Right lobe of liver (tissue), 4 donors: Measurements from ENCODE around the gene TRIO.

Experiments
- POLR2A ChIP-seq: fragments of 450-650 bp; IDR thresholded peaks from one replicate; pipeline ENCODE4 v1.6.1; 2017; ENCODE audit warnings: antibody characterized with exemption, mild to moderate bottlenecking
- TF ChIP-seq, protein P1 (sequence below), 4 donors: fragments of 200-600 bp in 3 of 4; fragments of 450-650 bp in 1 of 4; IDR thresholded peaks; one replicate each; pipeline versions ENCODE4 v1.5.1 to v1.8.0; 2016 to 2022; ENCODE audit warnings: antibody characterized with exemption in 4 of 4, mild to moderate bottlenecking in 2 of 4
- donor health status: DM: no; HTN: no; CAD: no.
- donor health status: DM: no; HTN: no; CAD: no.
- donor health status: DM: no; HTN: yes; CAD: no.

GRCh38 chr5:14451871-14452270, 308.7 kb downstream of the TRIO start:
- TF ChIP-seq, protein P1, sequence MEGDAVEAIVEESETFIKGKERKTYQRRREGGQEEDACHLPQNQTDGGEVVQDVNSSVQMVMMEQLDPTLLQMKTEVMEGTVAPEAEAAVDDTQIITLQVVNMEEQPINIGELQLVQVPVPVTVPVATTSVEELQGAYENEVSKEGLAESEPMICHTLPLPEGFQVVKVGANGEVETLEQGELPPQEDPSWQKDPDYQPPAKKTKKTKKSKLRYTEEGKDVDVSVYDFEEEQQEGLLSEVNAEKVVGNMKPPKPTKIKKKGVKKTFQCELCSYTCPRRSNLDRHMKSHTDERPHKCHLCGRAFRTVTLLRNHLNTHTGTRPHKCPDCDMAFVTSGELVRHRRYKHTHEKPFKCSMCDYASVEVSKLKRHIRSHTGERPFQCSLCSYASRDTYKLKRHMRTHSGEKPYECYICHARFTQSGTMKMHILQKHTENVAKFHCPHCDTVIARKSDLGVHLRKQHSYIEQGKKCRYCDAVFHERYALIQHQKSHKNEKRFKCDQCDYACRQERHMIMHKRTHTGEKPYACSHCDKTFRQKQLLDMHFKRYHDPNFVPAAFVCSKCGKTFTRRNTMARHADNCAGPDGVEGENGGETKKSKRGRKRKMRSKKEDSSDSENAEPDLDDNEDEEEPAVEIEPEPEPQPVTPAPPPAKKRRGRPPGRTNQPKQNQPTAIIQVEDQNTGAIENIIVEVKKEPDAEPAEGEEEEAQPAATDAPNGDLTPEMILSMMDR (IDR thresholded peaks at IDR 0.05), result no peak
- no peak for TF ChIP-seq POLR2A
